ENCODE results near the gene TUBB3.

DNA sequence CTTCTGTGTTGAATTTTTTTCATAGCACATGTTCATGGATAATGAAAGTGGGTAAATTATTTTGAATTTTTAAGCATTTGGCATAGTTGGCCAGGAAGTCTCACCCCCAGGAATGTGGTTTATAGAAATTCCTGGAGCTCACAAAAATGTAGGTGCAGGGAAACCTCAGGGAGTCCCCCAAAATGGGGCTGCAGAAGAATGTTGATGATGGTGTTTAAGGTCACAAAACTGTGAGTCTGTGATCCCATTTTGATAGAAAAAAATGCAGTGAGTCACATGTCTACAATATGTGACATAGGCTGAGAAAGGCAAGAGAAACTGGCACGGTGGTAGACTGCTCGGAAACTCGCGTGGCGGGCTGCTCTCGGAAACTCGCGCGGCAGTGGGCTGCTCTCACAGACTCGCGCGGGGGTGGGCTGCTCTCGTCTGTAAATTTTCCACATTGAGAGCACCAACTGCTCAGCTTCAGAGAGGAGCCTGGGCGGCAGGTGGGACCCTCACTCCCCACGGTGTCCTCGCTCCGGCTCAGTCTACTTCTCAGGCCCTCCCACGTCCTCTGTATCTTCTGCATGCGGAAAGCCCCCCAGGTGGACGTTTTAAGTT, 23.2 kb upstream of the TUBB3 start:
- no peak for TF ChIP-seq POLR2A (IDR thresholded peaks at IDR 0.05)
- TF ChIP-seq, protein P1, sequence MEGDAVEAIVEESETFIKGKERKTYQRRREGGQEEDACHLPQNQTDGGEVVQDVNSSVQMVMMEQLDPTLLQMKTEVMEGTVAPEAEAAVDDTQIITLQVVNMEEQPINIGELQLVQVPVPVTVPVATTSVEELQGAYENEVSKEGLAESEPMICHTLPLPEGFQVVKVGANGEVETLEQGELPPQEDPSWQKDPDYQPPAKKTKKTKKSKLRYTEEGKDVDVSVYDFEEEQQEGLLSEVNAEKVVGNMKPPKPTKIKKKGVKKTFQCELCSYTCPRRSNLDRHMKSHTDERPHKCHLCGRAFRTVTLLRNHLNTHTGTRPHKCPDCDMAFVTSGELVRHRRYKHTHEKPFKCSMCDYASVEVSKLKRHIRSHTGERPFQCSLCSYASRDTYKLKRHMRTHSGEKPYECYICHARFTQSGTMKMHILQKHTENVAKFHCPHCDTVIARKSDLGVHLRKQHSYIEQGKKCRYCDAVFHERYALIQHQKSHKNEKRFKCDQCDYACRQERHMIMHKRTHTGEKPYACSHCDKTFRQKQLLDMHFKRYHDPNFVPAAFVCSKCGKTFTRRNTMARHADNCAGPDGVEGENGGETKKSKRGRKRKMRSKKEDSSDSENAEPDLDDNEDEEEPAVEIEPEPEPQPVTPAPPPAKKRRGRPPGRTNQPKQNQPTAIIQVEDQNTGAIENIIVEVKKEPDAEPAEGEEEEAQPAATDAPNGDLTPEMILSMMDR (IDR thresholded peaks at IDR 0.05 in 8 of 11, conservative IDR thresholded peaks at IDR 0.05 in 3 of 11): no peak
- TF ChIP-seq POLR2AphosphoS5 (IDR thresholded peaks at IDR 0.05): no peak
